Middle frontal gyrus (tissue), 1 donor: ENCODE measurements around the gene CD1B.
"Not testable (repeated sequence)": the region's sequence is repeated elsewhere in the genome, so short reads cannot be mapped to it uniquely, and the experiment has no call there.

Source experiments
- DNase-seq: peaks from one replicate; pipeline ENCODE4 v3.0.0-alpha.2; 2015; ENCODE audit warnings: low spot score; ENCODE audit errors: extremely low spot score

Gene CD1B

DNA sequence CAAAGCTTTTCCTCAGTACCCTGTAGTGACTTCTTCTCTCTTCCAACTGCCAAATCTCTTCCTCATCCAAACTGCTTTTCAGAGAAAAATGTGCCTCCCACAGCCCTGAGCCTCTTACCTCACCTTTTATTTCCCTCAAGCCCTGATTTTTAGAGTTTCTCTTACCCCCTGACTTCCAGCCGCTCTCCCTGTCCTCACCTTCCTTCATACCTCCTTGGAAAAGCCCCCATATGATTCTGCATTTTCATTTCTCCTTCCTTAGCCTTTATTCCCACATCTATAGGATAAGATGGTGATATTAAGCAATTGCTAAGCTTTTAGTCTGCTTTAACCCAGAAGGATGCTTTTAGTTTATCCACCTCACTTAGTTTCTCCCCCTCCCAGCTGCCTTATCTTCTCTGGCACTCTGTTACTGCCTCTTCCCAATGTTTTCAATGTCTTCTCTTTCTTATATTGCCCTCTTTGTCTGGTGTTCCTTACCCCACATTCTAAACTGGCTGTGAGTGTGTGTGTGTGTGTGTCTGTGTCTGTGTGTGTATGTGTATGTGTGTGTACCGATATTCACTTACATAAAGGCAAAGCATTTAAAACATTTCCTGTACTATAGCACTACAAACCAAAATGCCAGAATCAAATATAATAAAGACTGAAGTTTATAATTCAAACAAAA lies at the start of gene CD1B:
Gene CD1B (minus strand): TSS at position 51 of the 670 bp plus-strand sequence. CDS start 108 bp downstream, outside the sequence.
- DNase-seq = no peak

DNA sequence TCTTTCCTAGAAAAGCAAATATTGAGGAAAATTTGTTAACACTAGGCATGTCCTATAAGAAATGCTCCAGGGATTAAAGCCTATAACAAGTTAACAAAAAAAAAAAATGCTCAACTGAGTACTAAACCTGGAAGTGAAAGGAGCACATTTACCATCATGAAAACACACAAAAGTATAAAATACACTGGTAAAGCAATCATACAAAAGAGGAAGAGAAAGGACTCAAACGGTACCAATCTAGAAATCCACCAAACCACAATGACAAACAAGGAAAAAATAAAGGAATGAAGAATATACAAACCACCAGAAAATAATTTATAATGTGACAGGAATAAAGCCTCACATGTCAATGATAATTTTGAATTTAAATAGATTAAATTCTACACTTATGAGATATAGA lies 43.5 kb upstream of the CD1B start:
- no peak for DNase-seq

DNA sequence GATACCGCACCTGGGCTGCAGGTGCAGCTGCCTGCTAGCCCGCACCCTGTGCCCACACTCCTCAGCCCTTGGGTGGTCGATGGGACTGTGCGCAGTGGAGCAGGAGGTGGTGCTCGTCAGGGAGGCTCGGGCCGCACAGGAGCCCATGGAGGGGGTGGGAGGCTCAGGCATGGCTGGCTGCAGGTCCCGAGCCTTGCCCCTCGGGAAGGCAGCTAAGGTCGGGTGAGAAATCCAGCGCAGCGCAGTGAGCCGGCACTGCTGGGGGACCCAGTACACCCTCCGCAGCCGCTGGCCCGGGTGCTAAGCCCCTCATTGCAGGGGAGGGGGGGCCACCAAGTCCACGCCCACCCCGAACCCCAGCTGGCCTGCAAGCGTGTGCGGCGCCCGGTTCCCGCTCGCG lies 42.8 kb upstream of the CD1B start:
- DNase-seq = not testable (repeated sequence)

DNA sequence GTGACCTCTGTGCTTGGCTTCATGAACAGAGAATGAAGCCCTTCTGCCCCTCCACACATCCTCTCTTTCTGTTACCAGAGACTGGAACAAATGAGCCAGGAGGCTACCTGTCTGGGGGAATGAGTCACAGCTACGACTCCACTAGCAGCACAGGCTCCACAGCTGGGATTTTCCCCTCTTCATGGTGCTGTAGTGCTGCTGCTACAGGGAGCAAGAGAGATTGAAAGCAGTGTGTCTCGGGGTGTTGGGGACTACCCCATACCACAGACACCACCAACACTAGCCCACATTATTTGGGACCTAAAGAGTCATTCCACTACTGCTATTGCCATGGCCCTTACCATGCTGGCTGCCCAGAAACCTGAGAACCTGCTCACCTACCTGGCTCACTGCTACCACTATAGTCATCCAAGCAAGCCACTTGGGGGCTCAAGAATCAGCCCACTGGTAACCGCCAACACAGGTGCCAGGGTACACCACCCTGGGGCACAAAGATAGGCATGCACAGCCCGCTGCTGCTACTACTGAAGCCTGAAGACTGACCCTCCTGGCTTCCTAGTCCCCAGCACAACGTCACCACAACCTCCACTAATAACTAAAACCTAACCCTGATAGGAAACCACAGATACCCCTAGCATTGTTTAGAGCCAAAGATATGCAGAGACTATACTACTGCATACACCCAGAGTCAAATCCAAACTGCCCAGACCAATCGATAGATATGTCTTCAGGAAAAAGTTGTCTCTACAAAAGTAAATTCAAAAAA lies 40.0 kb upstream of the CD1B start:
- no peak for DNase-seq

DNA sequence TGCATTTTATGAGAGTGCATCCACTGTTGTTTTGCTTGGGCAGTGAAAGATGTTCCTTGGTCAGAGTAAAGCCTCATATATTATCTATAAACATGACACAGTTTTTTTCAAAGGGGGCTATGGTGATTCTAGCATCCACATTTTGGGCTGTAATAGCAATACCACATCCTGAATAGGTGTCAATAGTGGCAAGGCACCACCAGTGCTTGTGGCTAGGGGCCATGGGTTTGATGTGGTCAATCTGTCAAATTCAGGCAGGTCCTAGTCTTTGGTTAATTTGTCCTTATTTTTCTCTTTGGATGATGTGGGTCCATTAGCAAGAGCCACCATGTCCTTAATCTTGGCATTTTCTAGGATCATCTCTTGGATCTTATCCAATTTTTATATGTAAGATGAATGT lies 35.5 kb upstream of the CD1B start:
- DNase-seq = no peak

DNA sequence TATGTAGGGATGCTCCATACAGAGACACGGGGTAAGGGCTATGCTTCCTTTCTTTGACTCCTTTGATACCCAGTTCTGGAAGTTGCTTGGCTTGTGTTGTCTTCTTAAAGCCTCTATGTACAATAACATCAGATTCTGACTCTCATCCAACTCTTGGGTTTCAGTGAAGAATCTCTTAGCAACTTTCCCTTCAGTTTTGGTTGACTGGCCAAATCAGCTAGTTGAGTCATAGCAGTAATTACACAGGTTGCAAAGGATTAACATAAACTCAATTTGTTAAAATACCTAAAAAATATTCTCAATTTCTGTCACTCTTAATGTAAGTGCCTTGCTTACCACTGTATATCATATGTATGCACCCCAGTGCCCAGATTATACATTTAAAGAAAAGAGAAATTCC lies 31.6 kb upstream of the CD1B start:
- no peak for DNase-seq

DNA sequence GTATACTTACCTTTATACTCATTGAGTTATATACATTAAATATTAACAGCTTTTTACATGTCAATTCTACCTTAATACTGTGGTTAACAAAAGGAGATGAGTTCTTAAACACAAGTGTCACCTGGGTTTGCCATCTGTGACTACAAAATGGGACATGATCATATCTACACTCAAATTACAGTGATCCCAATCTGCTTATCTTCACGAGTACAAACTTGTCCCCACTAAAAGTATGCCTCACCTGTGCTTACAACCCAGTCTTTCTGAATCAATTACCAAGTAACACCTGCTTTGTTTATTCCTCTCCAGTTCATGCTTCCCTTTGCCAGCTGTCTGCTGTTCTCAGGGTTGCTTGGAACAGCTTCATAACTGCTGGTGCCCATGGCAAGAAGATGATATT lies 31.2 kb upstream of the CD1B start:
- DNase-seq = no peak

DNA sequence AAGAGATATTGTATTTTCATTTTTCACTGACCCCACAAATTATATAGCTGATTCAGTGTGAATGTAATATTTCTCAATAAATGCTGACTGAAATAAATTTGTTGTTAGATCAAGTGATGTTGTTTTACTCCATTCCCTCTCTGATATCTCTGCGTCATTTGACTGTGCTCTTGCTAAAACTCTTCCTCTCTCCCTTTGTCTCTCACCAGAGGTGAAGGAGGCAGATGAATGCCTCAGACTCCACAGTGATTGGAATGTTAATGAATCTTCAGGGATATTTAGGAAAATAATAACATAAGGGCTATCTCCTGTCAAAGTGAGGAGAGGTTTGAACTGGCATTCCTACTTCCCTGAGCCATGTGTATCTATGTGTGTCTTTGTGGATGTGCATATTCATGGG lies 26.1 kb upstream of the CD1B start:
- no peak for DNase-seq

DNA sequence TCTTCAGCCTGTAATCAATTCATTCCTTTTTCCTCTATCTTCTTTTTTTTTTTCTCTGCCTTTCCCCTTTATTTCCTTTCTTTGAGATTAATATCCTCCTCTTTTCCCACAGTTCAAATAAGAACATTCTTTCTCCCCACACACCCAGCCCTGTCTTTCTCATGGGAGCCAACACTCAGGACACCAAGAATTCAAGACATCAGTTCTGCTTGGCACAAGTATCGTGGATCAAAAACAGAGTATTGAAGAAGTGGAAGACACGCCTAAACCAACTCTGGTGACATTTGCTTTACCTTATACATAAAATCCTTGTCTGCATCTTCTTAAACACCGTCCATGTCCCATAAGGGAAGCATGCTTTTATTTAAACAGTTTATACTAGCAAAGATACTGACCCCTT lies 25.3 kb upstream of the CD1B start:
- DNase-seq = no peak

DNA sequence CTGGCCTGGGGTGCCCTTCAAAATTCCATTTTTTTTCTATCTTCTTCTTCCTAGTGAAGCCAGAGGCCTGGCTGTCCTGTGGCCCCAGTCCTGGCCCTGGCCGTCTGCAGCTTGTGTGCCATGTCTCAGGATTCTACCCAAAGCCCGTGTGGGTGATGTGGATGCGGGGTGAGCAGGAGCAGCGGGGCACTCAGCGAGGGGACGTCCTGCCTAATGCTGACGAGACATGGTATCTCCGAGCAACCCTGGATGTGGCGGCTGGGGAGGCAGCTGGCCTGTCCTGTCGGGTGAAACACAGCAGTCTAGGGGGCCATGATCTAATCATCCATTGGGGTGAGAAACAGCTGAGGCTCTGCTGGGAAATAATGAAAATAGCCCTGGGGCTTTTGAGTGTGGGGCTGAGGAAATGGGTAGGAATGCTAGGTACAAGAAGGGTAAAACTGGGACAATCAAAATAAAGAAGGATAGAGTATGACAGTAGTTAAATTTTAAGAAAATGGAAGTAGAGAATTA lies 24.5 kb upstream of the CD1B start:
- DNase-seq = no peak

DNA sequence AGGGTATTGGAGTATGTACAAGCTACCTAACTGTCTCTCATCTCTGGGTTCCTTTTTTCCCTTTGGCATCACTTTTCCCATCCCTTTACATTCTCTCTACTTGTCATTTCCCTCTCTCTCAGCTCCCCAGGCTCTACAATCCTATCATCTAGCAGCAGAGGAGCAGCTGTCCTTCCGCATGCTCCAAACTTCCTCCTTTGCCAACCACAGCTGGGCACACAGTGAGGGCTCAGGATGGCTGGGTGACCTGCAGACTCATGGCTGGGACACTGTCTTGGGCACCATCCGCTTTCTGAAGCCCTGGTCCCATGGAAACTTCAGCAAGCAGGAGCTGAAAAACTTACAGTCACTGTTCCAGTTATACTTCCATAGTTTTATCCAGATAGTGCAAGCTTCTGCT lies 22.9 kb upstream of the CD1B start:
- no peak for DNase-seq

DNA sequence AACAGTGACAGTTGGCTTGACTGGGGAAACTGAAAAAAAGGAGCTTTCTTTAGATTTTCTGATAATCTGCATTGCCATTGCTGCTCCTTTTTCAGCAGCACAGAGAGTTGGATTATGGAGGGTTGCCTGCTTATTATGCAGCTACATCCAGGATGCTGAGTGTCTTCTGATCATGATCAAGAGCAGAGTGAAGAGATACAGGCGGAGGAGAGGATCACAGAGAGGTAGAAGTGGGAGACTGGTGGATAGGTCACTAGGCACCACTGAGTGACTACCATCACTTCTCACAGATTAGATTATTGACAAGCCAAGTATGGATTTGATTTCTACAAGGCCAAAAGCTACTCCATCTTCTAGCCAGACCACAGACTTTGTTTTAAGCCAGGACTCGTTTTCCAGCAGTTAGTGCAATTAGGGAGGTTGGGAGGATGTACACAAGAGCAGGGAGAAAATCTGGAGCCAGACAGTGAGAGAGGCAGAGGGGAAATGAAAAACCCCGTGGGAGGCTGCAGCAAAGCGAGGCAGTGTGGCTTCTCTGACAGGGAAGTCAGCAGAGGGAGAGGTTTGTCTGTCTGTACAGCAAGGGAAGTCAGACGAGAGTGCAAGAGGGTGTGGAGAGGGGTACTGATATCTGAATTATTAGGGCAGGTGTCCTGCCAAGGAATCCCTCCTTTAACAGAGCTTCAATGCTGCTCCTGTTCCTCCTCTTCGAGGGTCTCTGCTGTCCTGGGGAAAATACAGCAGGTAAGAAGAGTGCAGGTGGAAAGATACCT lies 22.2 kb upstream of the CD1B start, which contains the start of gene CD1E:
Gene CD1E (plus strand): TSS at position 592 of the 773 bp plus-strand sequence. CDS start 95 bp downstream, at position 687.
- no peak for DNase-seq

DNA sequence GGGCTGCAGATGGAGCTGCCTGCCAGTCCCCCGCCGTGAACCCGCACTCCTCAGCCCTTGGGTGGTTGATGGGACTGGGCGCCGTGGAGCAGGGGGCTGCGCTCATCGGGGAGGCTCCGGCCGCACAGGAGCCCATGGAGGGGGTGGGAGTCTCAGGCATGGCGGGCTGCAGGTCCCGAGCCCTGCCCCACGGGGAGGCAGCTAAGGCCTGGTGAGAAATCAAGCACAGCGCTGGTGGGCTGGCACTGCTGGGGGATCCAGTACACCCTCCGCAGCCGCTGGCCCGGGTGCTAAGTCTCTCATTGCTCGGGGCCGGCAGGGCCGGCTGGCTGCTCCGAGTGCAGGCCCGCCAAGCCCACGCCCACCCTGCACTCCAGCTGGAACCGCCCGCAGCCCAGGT lies 17.6 kb upstream of the CD1B start:
- DNase-seq = not testable (repeated sequence)

DNA sequence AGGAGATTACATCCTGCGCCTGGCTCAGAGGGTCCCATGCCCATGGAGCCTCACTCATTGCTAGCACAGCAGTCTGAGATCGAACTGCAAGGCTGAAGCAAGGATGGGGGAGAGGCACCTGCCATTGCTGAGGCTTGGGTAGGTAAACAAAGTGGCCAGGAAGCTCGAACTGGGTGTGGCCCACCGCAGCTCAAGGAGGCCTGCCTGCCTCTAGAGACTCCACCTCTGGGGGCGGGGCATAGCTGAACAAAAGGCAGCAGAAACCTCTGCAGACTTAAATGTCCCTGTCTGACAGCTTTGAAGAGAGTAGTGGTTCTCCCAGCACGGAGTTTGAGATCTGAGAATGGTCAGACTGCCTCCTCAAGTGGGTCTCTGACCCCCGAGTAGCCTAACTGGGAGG lies 5.1 kb upstream of the CD1B start:
- DNase-seq = not testable (repeated sequence)

DNA sequence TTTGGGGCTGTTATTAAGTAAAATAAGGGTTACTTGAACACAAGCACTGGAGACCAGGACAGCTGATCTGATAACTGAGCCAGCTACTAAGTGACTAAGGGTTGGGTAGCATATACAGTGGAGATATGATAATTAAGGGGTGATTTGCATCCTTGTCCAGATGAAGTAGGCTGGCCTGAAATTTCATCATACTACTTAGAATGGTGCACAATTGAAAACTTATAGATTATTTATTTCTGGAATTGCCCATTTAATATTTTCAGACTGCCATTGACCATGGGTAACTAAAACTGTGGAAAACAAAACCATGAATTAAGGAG lies 3.8 kb upstream of the CD1B start:
- no peak for DNase-seq

DNA sequence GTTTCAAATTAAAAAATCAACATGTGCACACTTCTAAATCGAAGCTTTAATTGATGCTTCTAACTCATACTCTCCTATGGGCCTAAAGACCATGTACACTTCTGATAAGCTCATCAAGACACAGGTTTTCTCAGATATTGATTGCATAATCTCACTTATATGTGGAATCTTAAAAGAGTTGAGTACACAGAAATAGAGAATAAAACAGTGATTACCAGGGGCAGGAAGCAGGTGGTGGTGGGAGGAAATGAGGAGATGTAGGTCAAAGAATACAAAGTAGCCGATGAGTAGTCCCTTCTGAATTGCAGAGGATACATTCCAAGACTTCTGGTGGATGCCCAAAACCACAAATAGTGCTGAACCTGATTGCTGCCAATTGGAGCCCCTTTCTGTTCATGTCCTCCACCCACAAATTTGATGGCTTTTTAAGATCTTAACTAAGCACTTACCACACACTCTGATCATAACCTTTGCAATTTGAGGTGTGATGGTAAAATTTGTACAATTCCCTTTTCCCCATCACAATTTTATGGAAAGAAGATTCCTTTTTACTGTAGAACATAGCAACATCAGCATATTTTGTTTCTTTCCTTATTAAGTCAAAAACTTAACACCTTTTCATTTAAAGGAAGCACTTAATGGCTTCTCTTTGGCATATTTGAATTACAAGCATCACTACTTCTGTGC lies 3.3 kb upstream of the CD1B start:
- no peak for DNase-seq

DNA sequence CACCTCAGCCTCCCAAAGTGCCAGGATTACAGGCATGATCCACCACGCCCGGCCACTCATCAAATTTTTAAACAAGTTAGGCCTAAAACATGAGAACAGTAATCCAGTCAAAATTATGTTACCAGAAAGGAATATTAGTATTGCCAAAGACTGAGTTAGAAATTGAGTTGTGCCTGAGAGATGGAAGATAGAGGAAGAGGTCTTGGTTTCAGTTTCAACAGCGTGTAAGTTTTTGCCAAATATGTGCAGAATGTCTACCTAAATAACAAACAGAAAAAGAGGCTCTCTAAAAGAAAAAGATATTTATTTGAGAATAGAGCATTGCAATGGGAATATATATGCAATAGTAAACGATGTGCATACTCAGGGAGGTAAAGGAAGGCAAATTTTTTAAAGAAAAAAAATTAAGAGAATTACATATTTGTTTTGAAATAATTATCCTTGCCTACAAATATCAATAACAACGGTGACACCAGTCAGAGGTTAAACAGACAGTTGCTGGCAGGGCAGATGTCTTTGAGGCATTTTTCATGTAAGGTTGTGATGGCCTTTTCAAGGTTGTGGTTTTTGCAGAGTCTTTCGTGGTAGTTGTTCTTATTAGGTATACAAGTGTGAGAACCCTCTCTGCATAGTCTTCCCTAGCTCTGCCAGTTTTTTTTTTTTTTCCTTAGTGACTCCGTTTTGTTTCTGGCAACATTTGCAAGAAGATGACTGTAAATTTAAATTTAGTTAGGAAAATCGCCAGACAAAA lies 2.2 kb upstream of the CD1B start:
- no peak for DNase-seq

DNA sequence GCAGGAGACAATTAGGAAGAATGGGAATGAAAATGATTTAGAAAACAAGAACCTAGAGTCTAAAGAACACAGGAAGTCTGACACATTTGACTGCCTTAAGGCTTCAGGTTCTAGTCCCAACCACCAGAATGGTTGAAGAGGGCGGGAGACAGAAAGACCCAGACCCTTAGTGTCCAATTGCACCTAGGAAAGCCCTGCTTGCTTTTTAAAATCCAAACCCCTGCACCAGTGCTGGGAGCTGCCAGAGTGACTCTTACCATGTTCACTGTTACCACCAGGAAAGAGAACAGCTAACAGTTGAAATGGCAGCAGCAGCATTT lies 265 bp downstream of the CD1B start:
- no peak for DNase-seq

DNA sequence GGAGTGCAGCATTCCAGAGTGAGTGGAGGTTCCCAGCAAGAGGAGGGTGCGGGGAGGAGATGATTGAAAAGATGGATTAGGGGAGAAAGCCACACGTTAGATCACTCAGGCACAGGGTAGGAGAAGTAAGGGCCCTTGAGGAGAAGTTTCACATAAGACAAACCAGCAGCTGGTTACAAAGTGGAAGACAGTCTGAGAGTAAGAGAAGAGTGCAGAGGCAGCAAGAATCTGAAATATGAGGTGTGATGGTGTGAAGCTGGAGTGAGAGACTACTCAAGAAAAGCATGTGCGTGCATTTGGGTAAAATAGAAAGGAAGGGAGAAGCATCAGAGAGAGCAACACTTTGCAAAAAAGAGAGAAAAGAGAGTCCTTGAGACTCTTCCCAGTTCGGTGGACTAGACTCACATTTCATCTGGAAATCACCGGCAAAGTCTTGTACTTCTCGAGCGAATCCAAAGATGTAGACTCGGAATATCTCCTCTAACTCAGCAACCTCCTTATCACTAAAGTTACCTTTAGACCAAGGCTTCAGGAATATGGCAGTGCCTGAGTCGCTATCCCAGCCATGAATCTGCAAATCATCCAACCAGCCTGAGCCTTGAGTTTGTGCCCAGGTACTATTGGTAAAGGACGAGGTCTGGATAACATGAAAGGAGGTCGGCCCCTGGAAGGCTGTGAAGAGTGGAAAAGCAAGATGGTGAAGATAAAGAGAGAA lies 783 bp downstream of the CD1B start:
- no peak for DNase-seq

DNA sequence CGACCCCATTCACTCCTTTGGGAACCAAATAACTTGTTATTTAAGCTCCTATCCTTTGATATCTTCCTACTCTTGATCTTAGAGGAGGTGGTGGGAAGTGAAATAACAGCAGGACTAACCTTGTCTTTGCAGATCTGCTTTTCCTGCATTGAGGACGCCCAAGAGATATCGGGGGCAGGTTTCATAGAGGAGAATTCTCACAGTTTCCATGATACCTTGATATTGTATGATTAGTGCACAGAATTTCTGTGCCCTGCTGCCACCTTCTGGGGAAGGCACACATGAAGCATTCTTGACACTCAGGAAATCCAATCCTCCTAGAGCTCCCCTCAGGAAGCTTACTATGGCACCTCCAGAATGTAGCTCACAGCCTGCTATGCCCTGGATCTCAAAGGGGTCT lies 1.6 kb downstream of the CD1B start:
- no peak for DNase-seq
